Duodenal mucosa (tissue), 2 donors: ENCODE data around the gene RARRES1.

Experiments used
- H3K27ac ChIP-seq: one replicate; pipeline ENCODE4 v1.7.0; 2013; ENCODE audit warnings: low read depth, low read length
- H3K27me3 ChIP-seq, 2 donors: one replicate each; pipeline ENCODE4 v1.7.0; 2013; ENCODE audit warnings: low read length in 2 of 2, control low read depth in 1 of 2; ENCODE audit not compliant: insufficient read depth in 2 of 2, control insufficient read depth in 1 of 2
- H3K36me3 ChIP-seq, 2 donors: one replicate each; pipeline ENCODE4 v1.7.0; 2013; ENCODE audit warnings: low read length in 2 of 2, control low read depth in 1 of 2; ENCODE audit not compliant: insufficient read depth in 2 of 2, control insufficient read depth in 1 of 2
- H3K4me1 ChIP-seq, 2 donors: one replicate each; pipeline ENCODE4 v1.7.0; 2013; ENCODE audit warnings: low read length in 2 of 2, control low read depth in 1 of 2; ENCODE audit not compliant: insufficient read depth in 2 of 2, control insufficient read depth in 1 of 2
- H3K4me3 ChIP-seq, 2 donors: one replicate each; pipeline ENCODE4 v1.7.0; 2013; ENCODE audit warnings: low read length in 2 of 2, low read depth in 1 of 2
- H3K9ac ChIP-seq, 2 donors: one replicate each; pipeline ENCODE4 v1.7.0; 2013; ENCODE audit warnings: low read length in 2 of 2, low read depth in 1 of 2
- H3K9me3 ChIP-seq, 2 donors: one replicate each; pipeline ENCODE4 v1.7.0; 2013; ENCODE audit warnings: low read length in 2 of 2, control low read depth in 1 of 2; ENCODE audit not compliant: control insufficient read depth in 1 of 2

The RARRES1 gene

GRCh38 chr3:158737410-158737809 lies 5.2 kb upstream of the RARRES1 start:
- Histone ChIP-seq H3K9ac (no peak overlapping the region), H3K4me1 (no peaks in the 10 kb centered on the region), H3K4me3 (no peak overlapping the region), H3K27me3 (no peaks in the 10 kb centered on the region), H3K36me3 (no peaks in the 10 kb centered on the region), H3K9me3 (peaks cover 0 to 10% of the 10 kb centered on the region in 2 donors), H3K27ac (no peak overlapping the region)

- Histone ChIP-seq H3K9ac (no peak overlapping the region), H3K36me3 (no peaks in the 10 kb centered on the region), H3K4me3 (no peak overlapping the region), H3K9me3 (peaks cover 0 to 10% of the 10 kb centered on the region in 2 donors), H3K27me3 (no peaks in the 10 kb centered on the region), H3K4me1 (peaks cover 7 to 8% of the 10 kb centered on the region in 2 donors), H3K27ac (no peak overlapping the region)
Observed at GRCh38 chr3:158735296-158736033, 3.2 kb upstream of the RARRES1 start.

- no peak overlapping the region for H3K4me3 ChIP-seq
- no peak overlapping the region for H3K27ac ChIP-seq
Observed at GRCh38 chr3:158733656-158734055, 1.4 kb upstream of the RARRES1 start.

GRCh38 chr3:158732856-158733200 lies 571 bp upstream of the RARRES1 start:
- Histone ChIP-seq H3K27me3 (no peaks in the 10 kb centered on the region), H3K27ac (no peak overlapping the region), H3K4me1 (peaks cover 10 to 13% of the 10 kb centered on the region in 2 donors), H3K4me3 (peak overlapping the region; percentile 63), H3K9ac (peak overlapping the region in 1 of 2 donors; percentile 63), H3K9me3 (peaks cover 0 to 10% of the 10 kb centered on the region in 2 donors), H3K36me3 (no peaks in the 10 kb centered on the region)

More at GRCh38 chr3:158733656-158734055, 1.4 kb upstream of the RARRES1 start:
- Histone ChIP-seq H3K9ac (no peak overlapping the region), H3K27me3 (no peaks in the 10 kb centered on the region), H3K4me1 (peaks cover 7 to 8% of the 10 kb centered on the region in 2 donors), H3K9me3 (peaks cover 0 to 10% of the 10 kb centered on the region in 2 donors), H3K36me3 (no peaks in the 10 kb centered on the region)

GRCh38 chr3:158731486-158731885 lies 771 bp downstream of the RARRES1 start:
- Histone ChIP-seq H3K4me3 (peak overlapping the region; percentile 63), H3K4me1 (peaks cover 17 to 19% of the 10 kb centered on the region in 2 donors), H3K9ac (no peak overlapping the region), H3K27me3 (no peaks in the 10 kb centered on the region), H3K9me3 (peaks cover 0 to 10% of the 10 kb centered on the region in 2 donors), H3K36me3 (no peaks in the 10 kb centered on the region), H3K27ac (no peak overlapping the region)

GRCh38 chr3:158728851-158729250 lies 3.4 kb downstream of the RARRES1 start:
- no peaks in the 10 kb centered on the region for H3K9me3 ChIP-seq
- no peak overlapping the region for H3K9ac ChIP-seq
- no peaks in the 10 kb centered on the region for H3K27me3 ChIP-seq
- no peak overlapping the region for H3K4me3 ChIP-seq
- H3K27ac ChIP-seq = no peak overlapping the region
- H3K36me3 ChIP-seq = no peaks in the 10 kb centered on the region
- peaks cover 32 to 37% of the 10 kb centered on the region in 2 donors for H3K4me1 ChIP-seq

- H3K4me3 ChIP-seq = peak overlapping the region in 1 of 2 donors; percentile 39
- peaks cover 37 to 45% of the 10 kb centered on the region in 2 donors for H3K4me1 ChIP-seq
- no peak overlapping the region for H3K27ac ChIP-seq
Observed at GRCh38 chr3:158728061-158728377, 4.2 kb downstream of the RARRES1 start.

GRCh38 chr3:158727206-158728060 lies 4.8 kb downstream of the RARRES1 start:
- no peaks in the 10 kb centered on the region for H3K9me3 ChIP-seq
- H3K4me3 ChIP-seq = peak overlapping the region in 1 of 2 donors; percentile 39
- no peak overlapping the region for H3K9ac ChIP-seq
- no peak overlapping the region for H3K27ac ChIP-seq
- no peaks in the 10 kb centered on the region for H3K27me3 ChIP-seq
- peaks cover 41 to 48% of the 10 kb centered on the region in 2 donors for H3K4me1 ChIP-seq
- no peaks in the 10 kb centered on the region for H3K36me3 ChIP-seq

More at GRCh38 chr3:158728061-158728377, 4.2 kb downstream of the RARRES1 start:
- Histone ChIP-seq H3K36me3 (no peaks in the 10 kb centered on the region), H3K9me3 (no peaks in the 10 kb centered on the region), H3K9ac (no peak overlapping the region), H3K27me3 (no peaks in the 10 kb centered on the region)

- Histone ChIP-seq H3K27me3 (no peaks in the 10 kb centered on the region), H3K27ac (peak overlapping the region; percentile 60), H3K36me3 (peaks cover 0 to 3% of the 10 kb centered on the region in 2 donors), H3K4me1 (peaks cover 32 to 42% of the 10 kb centered on the region in 2 donors), H3K9me3 (no peaks in the 10 kb centered on the region), H3K4me3 (no peak overlapping the region), H3K9ac (no peak overlapping the region)
Observed at GRCh38 chr3:158725348-158726011, 6.8 kb downstream of the RARRES1 start.

GRCh38 chr3:158723991-158724390 lies 8.3 kb downstream of the RARRES1 start:
- Histone ChIP-seq H3K36me3 (peaks cover 0 to 3% of the 10 kb centered on the region in 2 donors), H3K27ac (no peak overlapping the region), H3K4me1 (peaks cover 32 to 42% of the 10 kb centered on the region in 2 donors), H3K9ac (no peak overlapping the region), H3K27me3 (no peaks in the 10 kb centered on the region), H3K9me3 (no peaks in the 10 kb centered on the region), H3K4me3 (no peak overlapping the region)
